ENCODE data around the gene GCNT2.

- no peak for TF ChIP-seq CTCF (IDR thresholded peaks at IDR 0.05)
- TF ChIP-seq POLR2AphosphoS5 (IDR thresholded peaks at IDR 0.05), result no peak
These were observed 35.7 kb upstream of the GCNT2 start for GRCh38 chr6:10485406-10485805.

Measured in upper lobe of left lung (tissue), 4 donors.